Measurements from ENCODE around the gene ACTG1. TPM values are rescaled to one million over a fixed set of nuclear protein-coding genes. Genes with fewer than 3 reads are reported as not detected.
"Not testable (repeated sequence)": the region's sequence is repeated elsewhere in the genome, so short reads cannot be mapped to it uniquely, and the experiment has no call there.

Gene ACTG1
- total and polyA plus RNA-seq, 2 donors (not counting 1 experiment from before 2014, with no cell fraction given) = 803 to 1,677 TPM

- Histone ChIP-seq H3K79me2 (ENCODE audit: control insufficient read depth, insufficient read depth, low read length) (peaks cover 3% of the 10 kb centered on the region), H3K27ac (ENCODE audit: low read length in 2 of 2) (no peak overlapping the region), H3K4me1 (ENCODE audit: control insufficient read depth in 2 of 2, insufficient read depth in 2 of 2, low read length in 2 of 2) (peaks cover 18 to 30% of the 10 kb centered on the region in 2 donors), H3K9me3 (ENCODE audit: control extremely low read depth in 1 of 3, control insufficient read depth in 2 of 3, insufficient read depth in 1 of 3, low read length in 2 of 3) (peaks cover 0 to 11% (median 0%) of the 10 kb centered on the region in 3 donors), H3K36me3 (replicated peaks in 1 of 2; ENCODE audit: control extremely low read depth in 1 of 2, control insufficient read depth in 1 of 2, extremely low read depth in 1 of 2, insufficient read depth in 2 of 2, low read length in 1 of 2) (no peaks in the 10 kb centered on the region), H2AFZ (ENCODE audit: insufficient read depth, low read depth, low read length, poor library complexity, severe bottlenecking) (no peak overlapping the region), H3K27me3 (replicated peaks in 1 of 4; ENCODE audit: control extremely low read depth in 1 of 4, control insufficient read depth in 3 of 4, insufficient read depth in 4 of 4, low read length in 3 of 4) (peaks cover 0 to 37% (median 8%) of the 10 kb centered on the region in 4 experiments), H3K4me3 (ENCODE audit: control extremely low read depth in 1 of 5, extremely low read depth in 1 of 5, insufficient read depth in 1 of 5, low read depth in 2 of 5, low read length in 4 of 5) (no peak overlapping the region), H4K20me1 (ENCODE audit: control insufficient read depth, insufficient read depth, low read length, poor library complexity, severe bottlenecking) (peaks cover 22% of the 10 kb centered on the region), H3K9ac (ENCODE audit: low read length) (no peak overlapping the region), H3K4me2 (replicated peaks; ENCODE audit: low read depth, low read length, poor library complexity, severe bottlenecking) (no peak overlapping the region)
- Mint-ChIP-seq H3K27ac (no peak overlapping the region), H3K27me3 (peaks cover 2% of the 10 kb centered on the region), H3K4me3 (no peak overlapping the region), H3K9me3 (ENCODE audit: insufficient read depth) (no peaks in the 10 kb centered on the region), H3K4me1 (peaks cover 10% of the 10 kb centered on the region)
- ATAC-seq (ENCODE audit: low read depth) = no peak
- ChIA-PET CTCF (interaction anchor here (0.6 kb wide), 1 partner anchor 241 kb away, joined by 3 read pairs; no protein-coding TSS in a partner anchor), POLR2A (interaction anchor here (0.6 kb wide), 1 partner anchor 15 kb away, joined by 5 read pairs; no protein-coding TSS in a partner anchor)
- DNase-seq = no peak
- intact Hi-C loops (cut with micrococcal nuclease) = no loop called here
- TF ChIP-seq EZH2 (IDR thresholded peaks at IDR 0.05; ENCODE audit: borderline replicate concordance, insufficient read depth, low read depth, low read length, poor library complexity, severe bottlenecking) (no peak), CTCF (IDR thresholded peaks at IDR 0.05) (no peak)
- 91% methylated on average over 11 of the region's 11 CpGs for WGBS (ENCODE audit: insufficient coverage)
These were observed 20.1 kb upstream of the ACTG1 start for GRCh38 chr17:81532490-81533287.

GRCh38 chr17:81531998-81532404, 19.4 kb upstream of the ACTG1 start:
- H3K27ac Mint-ChIP-seq; H3K4me3 ChIP-seq (ENCODE audit: control extremely low read depth in 1 of 5, extremely low read depth in 1 of 5, insufficient read depth in 1 of 5, low read depth in 2 of 5, low read length in 4 of 5); ATAC-seq (ENCODE audit: low read depth); H3K4me1 Mint-ChIP-seq; H3K9me3 Mint-ChIP-seq (ENCODE audit: insufficient read depth); H3K27me3 Mint-ChIP-seq; H2AFZ ChIP-seq (ENCODE audit: insufficient read depth, low read depth, low read length, poor library complexity, severe bottlenecking); H3K27ac ChIP-seq (ENCODE audit: low read length in 2 of 2); intact Hi-C loops (cut with micrococcal nuclease); H3K4me3 Mint-ChIP-seq; H3K36me3 ChIP-seq (replicated peaks in 1 of 2; ENCODE audit: control extremely low read depth in 1 of 2, control insufficient read depth in 1 of 2, extremely low read depth in 1 of 2, insufficient read depth in 2 of 2, low read length in 1 of 2); DNase-seq; H3K9ac ChIP-seq (ENCODE audit: low read length); H3K79me2 ChIP-seq (ENCODE audit: control insufficient read depth, insufficient read depth, low read length); POLR2A ChIA-PET; H3K4me2 ChIP-seq (replicated peaks; ENCODE audit: low read depth, low read length, poor library complexity, severe bottlenecking): not testable (repeated sequence)
- 100% methylated on average over 3 of the region's 3 CpGs for WGBS (ENCODE audit: insufficient coverage)
- Histone ChIP-seq H3K27me3 (replicated peaks in 1 of 4; ENCODE audit: control extremely low read depth in 1 of 4, control insufficient read depth in 3 of 4, insufficient read depth in 4 of 4, low read length in 3 of 4) (peaks cover 0 to 37% (median 6%) of the 10 kb centered on the region in 4 experiments), H3K9me3 (ENCODE audit: control extremely low read depth in 1 of 3, control insufficient read depth in 2 of 3, insufficient read depth in 1 of 3, low read length in 2 of 3) (peaks cover 0 to 11% (median 0%) of the 10 kb centered on the region in 3 donors), H3K4me1 (ENCODE audit: control insufficient read depth in 2 of 2, insufficient read depth in 2 of 2, low read length in 2 of 2) (peaks cover 11 to 24% of the 10 kb centered on the region in 2 donors), H4K20me1 (ENCODE audit: control insufficient read depth, insufficient read depth, low read length, poor library complexity, severe bottlenecking) (peaks cover 16% of the 10 kb centered on the region)
- CTCF ChIA-PET = interaction anchor here (0.6 kb wide), 1 partner anchor 241 kb away, joined by 3 read pairs; no protein-coding TSS in a partner anchor

- H3K4me2 ChIP-seq (replicated peaks; ENCODE audit: low read depth, low read length, poor library complexity, severe bottlenecking); H2AFZ ChIP-seq (ENCODE audit: insufficient read depth, low read depth, low read length, poor library complexity, severe bottlenecking); H3K4me1 Mint-ChIP-seq; H3K4me3 ChIP-seq (ENCODE audit: control extremely low read depth in 1 of 5, extremely low read depth in 1 of 5, insufficient read depth in 1 of 5, low read depth in 2 of 5, low read length in 4 of 5); H3K27ac Mint-ChIP-seq; H3K27ac ChIP-seq (ENCODE audit: low read length in 2 of 2); H3K79me2 ChIP-seq (ENCODE audit: control insufficient read depth, insufficient read depth, low read length); H3K4me3 Mint-ChIP-seq; intact Hi-C loops (cut with micrococcal nuclease); DNase-seq; H3K9ac ChIP-seq (ENCODE audit: low read length); H3K27me3 Mint-ChIP-seq; POLR2A ChIA-PET; ATAC-seq (ENCODE audit: low read depth); H4K20me1 ChIP-seq (ENCODE audit: control insufficient read depth, insufficient read depth, low read length, poor library complexity, severe bottlenecking); H3K9me3 Mint-ChIP-seq (ENCODE audit: insufficient read depth); H3K36me3 ChIP-seq (replicated peaks in 1 of 2; ENCODE audit: control extremely low read depth in 1 of 2, control insufficient read depth in 1 of 2, extremely low read depth in 1 of 2, insufficient read depth in 2 of 2, low read length in 1 of 2): not testable (repeated sequence)
- Histone ChIP-seq H3K4me1 (ENCODE audit: control insufficient read depth in 2 of 2, insufficient read depth in 2 of 2, low read length in 2 of 2) (peaks cover 7 to 16% of the 10 kb centered on the region in 2 donors), H3K9me3 (ENCODE audit: control extremely low read depth in 1 of 3, control insufficient read depth in 2 of 3, insufficient read depth in 1 of 3, low read length in 2 of 3) (peaks cover 0 to 11% (median 0%) of the 10 kb centered on the region in 3 donors), H3K27me3 (replicated peaks in 1 of 4; ENCODE audit: control extremely low read depth in 1 of 4, control insufficient read depth in 3 of 4, insufficient read depth in 4 of 4, low read length in 3 of 4) (peaks cover 0 to 35% (median 3%) of the 10 kb centered on the region in 4 experiments)
- WGBS (ENCODE audit: insufficient coverage) = 94% methylated on average over 6 of the region's 6 CpGs
- CTCF ChIA-PET = interaction anchor here (1.0 kb wide), 1 partner anchor 16 kb away, joined by 3 read pairs; no protein-coding TSS in a partner anchor
These were observed 18.4 kb upstream of the ACTG1 start for GRCh38 chr17:81531013-81531412.

Measured in B cell (primary cell).